GM23338 (cell line): ENCODE results near the gene AADACL3. TPM values are rescaled to one million over a fixed set of nuclear protein-coding genes. Genes with fewer than 3 reads are reported as not detected.
A peak's percentile ranks its signal among the peaks of the same experiment; 100 is the strongest.

Experiments used
- ATAC-seq: fragments of 200-7000 bp; cut with Tn5 transposase; 3 replicates; pipeline ENCODE4 v1.9.1; 2020
- DNase-seq: peaks from one replicate; pipeline ENCODE4 v3.0.0-alpha.2; 2015; ENCODE audit warnings: low spot score
- H2AFZ ChIP-seq: fragments of 200-600 bp; sonication (generic); 2 replicates; pipeline ENCODE4 v1.8.0; 2016; ENCODE audit warnings: antibody characterized with exemption, mild to moderate bottlenecking, moderate library complexity
- H3F3A ChIP-seq: fragments of 200-600 bp; sonication (generic); replicated peaks from 2 replicates; pipeline ENCODE4 v1.8.0; 2017; ENCODE audit warnings: antibody characterized with exemption, mixed run types, low read depth
- H3K27ac ChIP-seq: fragments of 200-600 bp; sonication (generic); 2 replicates; pipeline ENCODE4 v1.6.1; 2016; ENCODE audit warnings: low read depth
- H3K27me3 ChIP-seq: fragments of 200-600 bp; sonication (generic); 2 replicates; pipeline ENCODE4 v1.8.0; 2016; ENCODE audit warnings: mild to moderate bottlenecking, mixed run types, moderate library complexity; ENCODE audit not compliant: insufficient read depth
- H3K36me3 ChIP-seq: fragments of 200-600 bp; sonication (generic); 2 replicates; pipeline ENCODE4 v1.8.0; 2016; ENCODE audit warnings: mild to moderate bottlenecking; ENCODE audit not compliant: insufficient read depth
- H3K4me1 ChIP-seq: fragments of 200-600 bp; sonication (generic); 2 replicates; pipeline ENCODE4 v1.8.0; 2016; ENCODE audit warnings: mild to moderate bottlenecking, moderate library complexity; ENCODE audit not compliant: insufficient read depth
- H3K4me2 ChIP-seq: fragments of 200-600 bp; sonication (generic); 2 replicates; pipeline ENCODE4 v1.7.1; 2017; ENCODE audit warnings: mixed run types
- H3K4me3 ChIP-seq: fragments of 200-600 bp; sonication (generic); 2 replicates; pipeline ENCODE4 v1.6.1; 2016; ENCODE audit warnings: mixed run types
- H3K79me2 ChIP-seq: fragments of 200-600 bp; sonication (generic); replicated peaks from 2 replicates; pipeline ENCODE4 v1.8.0; 2017; ENCODE audit warnings: mild to moderate bottlenecking; ENCODE audit not compliant: insufficient read depth
- H3K9me2 ChIP-seq: fragments of 200-600 bp; sonication (generic); 2 replicates; pipeline ENCODE4 v1.8.0; 2017; ENCODE audit not compliant: insufficient read depth
- H4K20me1 ChIP-seq: fragments of 200-600 bp; sonication (generic); replicated peaks from 2 replicates; pipeline ENCODE4 v1.8.0; 2017; ENCODE audit warnings: mild to moderate bottlenecking; ENCODE audit not compliant: insufficient read depth
- H3K27ac Mint-ChIP-seq: 2 replicates; pipeline ENCODE4 v1.8.0; 2020; ENCODE audit warnings: inconsistent platforms, mild to moderate bottlenecking, moderate library complexity, mixed read lengths
- H3K27me3 Mint-ChIP-seq: 3 replicates; pipeline ENCODE4 v1.8.0; 2022; ENCODE audit warnings: low read depth, mild to moderate bottlenecking, moderate library complexity, mixed read lengths, inconsistent platforms; ENCODE audit not compliant: insufficient read depth, poor library complexity
- H3K36me3 Mint-ChIP-seq: 3 replicates; pipeline ENCODE4 v1.8.0; 2021; ENCODE audit warnings: low read depth, mild to moderate bottlenecking, inconsistent platforms, moderate library complexity, mixed read lengths
- H3K4me1 Mint-ChIP-seq: 3 replicates; pipeline ENCODE4 v1.8.0; 2020; ENCODE audit warnings: mild to moderate bottlenecking, inconsistent platforms, mixed read lengths
- H3K4me3 Mint-ChIP-seq: 3 replicates; pipeline ENCODE4 v1.8.0; 2021; ENCODE audit warnings: moderate library complexity, mild to moderate bottlenecking, inconsistent platforms, mixed read lengths
- H3K9me3 Mint-ChIP-seq: 3 replicates; pipeline ENCODE4 v1.8.0; 2020; ENCODE audit warnings: moderate library complexity, mild to moderate bottlenecking, inconsistent platforms, mixed read lengths
- CREB1 ChIP-seq: fragments of 250-450 bp; sonication (Bioruptor Pico); IDR thresholded peaks from 2 replicates; pipeline ENCODE4 v1.5.0; 2020; ENCODE audit warnings: low read depth, mild to moderate bottlenecking, moderate library complexity
- NANOG ChIP-seq: IDR thresholded peaks from 2 replicates; pipeline ENCODE4 v1.6.1; 2016; ENCODE audit warnings: antibody characterized with exemption, borderline replicate concordance
- POLR2AphosphoS5 ChIP-seq: IDR thresholded peaks from 2 replicates; pipeline ENCODE4 v1.6.1; 2016; ENCODE audit warnings: antibody characterized with exemption, low read depth
- ZNF114 ChIP-seq: fragments of 250-450 bp; sonication (Bioruptor Pico); IDR thresholded peaks from 2 replicates; pipeline ENCODE4 v1.5.0; 2020; ENCODE audit warnings: mild to moderate bottlenecking, moderate library complexity
- polyA plus RNA-seq: library from polyadenylated mRNA; unstranded; fragments of >200 nt; fragmentation: Nextera tagmentation; extraction: Ambion mirVana; gene quantifications from 2 replicates; pipeline ENCODE4 v1.2.1, GENCODE V29; 2016
- total RNA-seq: library from RNA; depleted of rRNA; stranded (reverse); fragments of >200 nt; shearing (Covaris generic); gene quantifications from 2 replicates; pipeline ENCODE4 v1.2.3, GENCODE V29; 2014
- TF ChIP-seq, protein P1 (sequence below): fragments of 250-450 bp; sonication (Bioruptor Pico); IDR thresholded peaks from 2 replicates; pipeline ENCODE4 v1.5.0; 2020; ENCODE audit warnings: mild to moderate bottlenecking, moderate library complexity
- TF ChIP-seq, protein P2 (sequence below), 2 experiments: fragments of 200-600 bp in 1 of 2; sonication (generic) in 1 of 2; conservative IDR thresholded peaks; 2 replicates each; pipeline versions ENCODE4 v1.5.1 to v1.6.1; 2016 to 2017; ENCODE audit warnings: antibody characterized with exemption in 2 of 2, low read depth in 2 of 2, mild to moderate bottlenecking in 2 of 2, moderate library complexity in 1 of 2

The AADACL3 gene
- total and polyA plus RNA-seq, 2 experiments from 2014 or later, result 0.47 to 1.5 TPM

DNA sequence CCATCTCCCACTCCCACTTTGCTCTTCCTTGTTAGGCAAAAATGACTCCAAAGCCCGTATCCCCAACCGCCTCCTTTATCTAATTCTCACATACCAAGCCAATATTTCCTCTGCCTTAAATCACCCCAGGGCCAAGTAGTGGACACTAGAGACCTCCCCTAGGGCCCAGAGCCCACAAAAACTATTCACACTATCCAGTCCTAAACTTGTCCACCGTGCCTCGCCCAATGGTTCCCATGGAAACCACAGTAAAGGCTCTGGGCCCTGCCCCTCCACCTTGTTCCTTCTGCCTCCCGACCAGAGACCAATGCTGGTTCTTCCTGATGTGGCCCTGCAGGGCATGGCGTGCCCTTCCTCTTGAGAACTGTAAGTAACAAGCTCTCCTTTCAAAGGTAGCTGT is 41.9 kb downstream of the AADACL3 start (continued):
- TF ChIP-seq, protein P1, sequence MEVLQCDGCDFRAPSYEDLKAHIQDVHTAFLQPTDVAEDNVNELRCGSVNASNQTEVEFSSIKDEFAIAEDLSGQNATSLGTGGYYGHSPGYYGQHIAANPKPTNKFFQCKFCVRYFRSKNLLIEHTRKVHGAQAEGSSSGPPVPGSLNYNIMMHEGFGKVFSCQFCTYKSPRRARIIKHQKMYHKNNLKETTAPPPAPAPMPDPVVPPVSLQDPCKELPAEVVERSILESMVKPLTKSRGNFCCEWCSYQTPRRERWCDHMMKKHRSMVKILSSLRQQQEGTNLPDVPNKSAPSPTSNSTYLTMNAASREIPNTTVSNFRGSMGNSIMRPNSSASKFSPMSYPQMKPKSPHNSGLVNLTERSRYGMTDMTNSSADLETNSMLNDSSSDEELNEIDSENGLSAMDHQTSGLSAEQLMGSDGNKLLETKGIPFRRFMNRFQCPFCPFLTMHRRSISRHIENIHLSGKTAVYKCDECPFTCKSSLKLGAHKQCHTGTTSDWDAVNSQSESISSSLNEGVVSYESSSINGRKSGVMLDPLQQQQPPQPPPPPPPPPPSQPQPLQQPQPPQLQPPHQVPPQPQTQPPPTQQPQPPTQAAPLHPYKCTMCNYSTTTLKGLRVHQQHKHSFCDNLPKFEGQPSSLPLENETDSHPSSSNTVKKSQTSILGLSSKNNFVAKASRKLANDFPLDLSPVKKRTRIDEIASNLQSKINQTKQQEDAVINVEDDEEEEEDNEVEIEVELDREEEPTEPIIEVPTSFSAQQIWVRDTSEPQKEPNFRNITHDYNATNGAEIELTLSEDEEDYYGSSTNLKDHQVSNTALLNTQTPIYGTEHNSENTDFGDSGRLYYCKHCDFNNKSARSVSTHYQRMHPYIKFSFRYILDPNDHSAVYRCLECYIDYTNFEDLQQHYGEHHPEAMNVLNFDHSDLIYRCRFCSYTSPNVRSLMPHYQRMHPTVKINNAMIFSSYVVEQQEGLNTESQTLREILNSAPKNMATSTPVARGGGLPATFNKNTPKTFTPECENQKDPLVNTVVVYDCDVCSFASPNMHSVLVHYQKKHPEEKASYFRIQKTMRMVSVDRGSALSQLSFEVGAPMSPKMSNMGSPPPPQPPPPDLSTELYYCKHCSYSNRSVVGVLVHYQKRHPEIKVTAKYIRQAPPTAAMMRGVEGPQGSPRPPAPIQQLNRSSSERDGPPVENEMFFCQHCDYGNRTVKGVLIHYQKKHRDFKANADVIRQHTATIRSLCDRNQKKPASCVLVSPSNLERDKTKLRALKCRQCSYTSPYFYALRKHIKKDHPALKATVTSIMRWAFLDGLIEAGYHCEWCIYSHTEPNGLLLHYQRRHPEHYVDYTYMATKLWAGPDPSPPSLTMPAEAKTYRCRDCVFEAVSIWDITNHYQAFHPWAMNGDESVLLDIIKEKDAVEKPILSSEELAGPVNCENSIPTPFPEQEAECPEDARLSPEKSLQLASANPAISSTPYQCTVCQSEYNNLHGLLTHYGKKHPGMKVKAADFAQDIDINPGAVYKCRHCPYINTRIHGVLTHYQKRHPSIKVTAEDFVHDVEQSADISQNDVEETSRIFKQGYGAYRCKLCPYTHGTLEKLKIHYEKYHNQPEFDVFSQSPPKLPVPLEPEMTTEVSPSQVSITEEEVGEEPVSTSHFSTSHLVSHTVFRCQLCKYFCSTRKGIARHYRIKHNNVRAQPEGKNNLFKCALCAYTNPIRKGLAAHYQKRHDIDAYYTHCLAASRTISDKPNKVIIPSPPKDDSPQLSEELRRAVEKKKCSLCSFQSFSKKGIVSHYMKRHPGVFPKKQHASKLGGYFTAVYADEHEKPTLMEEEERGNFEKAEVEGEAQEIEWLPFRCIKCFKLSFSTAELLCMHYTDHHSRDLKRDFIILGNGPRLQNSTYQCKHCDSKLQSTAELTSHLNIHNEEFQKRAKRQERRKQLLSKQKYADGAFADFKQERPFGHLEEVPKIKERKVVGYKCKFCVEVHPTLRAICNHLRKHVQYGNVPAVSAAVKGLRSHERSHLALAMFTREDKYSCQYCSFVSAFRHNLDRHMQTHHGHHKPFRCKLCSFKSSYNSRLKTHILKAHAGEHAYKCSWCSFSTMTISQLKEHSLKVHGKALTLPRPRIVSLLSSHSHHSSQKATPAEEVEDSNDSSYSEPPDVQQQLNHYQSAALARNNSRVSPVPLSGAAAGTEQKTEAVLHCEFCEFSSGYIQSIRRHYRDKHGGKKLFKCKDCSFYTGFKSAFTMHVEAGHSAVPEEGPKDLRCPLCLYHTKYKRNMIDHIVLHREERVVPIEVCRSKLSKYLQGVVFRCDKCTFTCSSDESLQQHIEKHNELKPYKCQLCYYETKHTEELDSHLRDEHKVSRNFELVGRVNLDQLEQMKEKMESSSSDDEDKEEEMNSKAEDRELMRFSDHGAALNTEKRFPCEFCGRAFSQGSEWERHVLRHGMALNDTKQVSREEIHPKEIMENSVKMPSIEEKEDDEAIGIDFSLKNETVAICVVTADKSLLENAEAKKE (CRISPR knock-in tag), result no peak
- TF ChIP-seq CREB1 (CRISPR knock-in tag) (no peak), ZNF114 (no peak), NANOG (no peak)

DNA sequence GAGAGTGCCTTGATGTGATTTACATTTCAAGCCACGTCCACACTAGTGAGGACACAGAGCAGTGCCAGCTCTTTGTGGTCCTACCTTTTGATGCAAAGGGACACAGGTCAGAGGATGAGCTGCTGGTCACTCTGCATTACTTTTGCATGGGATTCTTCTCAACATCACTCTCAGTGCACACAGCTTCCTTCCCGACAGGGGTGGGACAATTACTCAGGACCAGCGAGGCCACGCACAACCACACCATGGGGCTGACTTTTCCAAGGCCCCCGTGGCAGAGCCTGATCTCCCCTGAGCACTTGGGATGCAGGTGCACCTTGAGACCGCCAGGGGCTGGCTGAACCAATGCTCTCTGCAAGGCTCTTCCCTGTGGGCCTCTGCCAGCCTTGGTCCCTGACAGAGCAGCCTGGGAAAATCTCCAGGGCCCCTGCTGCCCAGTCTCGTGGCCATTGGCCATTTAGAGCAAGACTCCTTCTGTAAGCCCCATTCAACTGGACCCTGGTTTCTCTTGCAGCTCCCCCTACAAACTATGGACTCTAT is 44.4 kb downstream of the AADACL3 start:
- H3K9me2 ChIP-seq, result no peaks in the 10 kb centered on the region
- no peak overlapping the region for H3K4me2 ChIP-seq
- H3K4me1 ChIP-seq, result no peaks in the 10 kb centered on the region
- no peak overlapping the region for H3K4me3 ChIP-seq
- DNase-seq (peak; percentile 70), ATAC-seq (peak; percentile 92)
- H3K36me3 ChIP-seq, result no peaks in the 10 kb centered on the region
- H2AFZ ChIP-seq, result no peak overlapping the region
- no peaks in the 10 kb centered on the region; the same call in 2 of the 3 replicates for H3K9me3 Mint-ChIP-seq
- no peak overlapping the region for H3K4me3 Mint-ChIP-seq
- H3K27ac ChIP-seq, result no peak overlapping the region
- H3K27ac Mint-ChIP-seq, result no peak overlapping the region
- H3F3A ChIP-seq, result no peaks in the 10 kb centered on the region
- no peaks in the 10 kb centered on the region for H3K79me2 ChIP-seq
- no peaks in the 10 kb centered on the region; the same call in 2 of the 3 replicates for H3K36me3 Mint-ChIP-seq
- H3K27me3 Mint-ChIP-seq, result peaks cover 5% of the 10 kb centered on the region
- H4K20me1 ChIP-seq, result no peaks in the 10 kb centered on the region
- no peaks in the 10 kb centered on the region for H3K27me3 ChIP-seq
- H3K4me1 Mint-ChIP-seq, result peaks cover 5% of the 10 kb centered on the region; the same call in 2 of the 3 replicates
- TF ChIP-seq POLR2AphosphoS5, result no peak
- TF ChIP-seq, protein P2, sequence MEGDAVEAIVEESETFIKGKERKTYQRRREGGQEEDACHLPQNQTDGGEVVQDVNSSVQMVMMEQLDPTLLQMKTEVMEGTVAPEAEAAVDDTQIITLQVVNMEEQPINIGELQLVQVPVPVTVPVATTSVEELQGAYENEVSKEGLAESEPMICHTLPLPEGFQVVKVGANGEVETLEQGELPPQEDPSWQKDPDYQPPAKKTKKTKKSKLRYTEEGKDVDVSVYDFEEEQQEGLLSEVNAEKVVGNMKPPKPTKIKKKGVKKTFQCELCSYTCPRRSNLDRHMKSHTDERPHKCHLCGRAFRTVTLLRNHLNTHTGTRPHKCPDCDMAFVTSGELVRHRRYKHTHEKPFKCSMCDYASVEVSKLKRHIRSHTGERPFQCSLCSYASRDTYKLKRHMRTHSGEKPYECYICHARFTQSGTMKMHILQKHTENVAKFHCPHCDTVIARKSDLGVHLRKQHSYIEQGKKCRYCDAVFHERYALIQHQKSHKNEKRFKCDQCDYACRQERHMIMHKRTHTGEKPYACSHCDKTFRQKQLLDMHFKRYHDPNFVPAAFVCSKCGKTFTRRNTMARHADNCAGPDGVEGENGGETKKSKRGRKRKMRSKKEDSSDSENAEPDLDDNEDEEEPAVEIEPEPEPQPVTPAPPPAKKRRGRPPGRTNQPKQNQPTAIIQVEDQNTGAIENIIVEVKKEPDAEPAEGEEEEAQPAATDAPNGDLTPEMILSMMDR (conservative IDR thresholded peaks at IDR 0.05; ENCODE audit: low read depth in 2 of 2), result peak; percentile 45 to 58
